Omental fat pad (tissue), 4 donors: ENCODE measurements around the gene SMARCD2. TPM values are rescaled to one million over a fixed set of nuclear protein-coding genes. Genes with fewer than 3 reads are reported as not detected.
A peak's percentile ranks its signal among the peaks of the same experiment; 100 is the strongest.

ENCODE experiments used
- ATAC-seq: fragments of 150-250 bp; one replicate; pipeline ENCODE4 v1.9.1; 2016; ENCODE audit warnings: mild to moderate bottlenecking, moderate library complexity; ENCODE audit not compliant: low FRiP score
- DNase-seq: peaks from one replicate; pipeline ENCODE4 v3.0.0-alpha.2; 2019; ENCODE audit warnings: low spot score
- total RNA-seq, 4 donors: library from RNA; depleted of rRNA; stranded (reverse); fragments of >200 nt; gene quantifications; one replicate each; pipeline ENCODE4 v1.1.0, GENCODE V29; 2016
- TF ChIP-seq, protein P1 (sequence below), 3 donors: fragments of 450-650 bp; IDR thresholded peaks; one replicate each; pipeline ENCODE4 v1.5.1; 2016 to 2017; ENCODE audit warnings: antibody characterized with exemption in 3 of 3, mild to moderate bottlenecking in 3 of 3, moderate library complexity in 2 of 3

The SMARCD2 gene
- total RNA-seq, 4 donors from 2014 or later = 77.5 to 246 (median 109) TPM

DNA sequence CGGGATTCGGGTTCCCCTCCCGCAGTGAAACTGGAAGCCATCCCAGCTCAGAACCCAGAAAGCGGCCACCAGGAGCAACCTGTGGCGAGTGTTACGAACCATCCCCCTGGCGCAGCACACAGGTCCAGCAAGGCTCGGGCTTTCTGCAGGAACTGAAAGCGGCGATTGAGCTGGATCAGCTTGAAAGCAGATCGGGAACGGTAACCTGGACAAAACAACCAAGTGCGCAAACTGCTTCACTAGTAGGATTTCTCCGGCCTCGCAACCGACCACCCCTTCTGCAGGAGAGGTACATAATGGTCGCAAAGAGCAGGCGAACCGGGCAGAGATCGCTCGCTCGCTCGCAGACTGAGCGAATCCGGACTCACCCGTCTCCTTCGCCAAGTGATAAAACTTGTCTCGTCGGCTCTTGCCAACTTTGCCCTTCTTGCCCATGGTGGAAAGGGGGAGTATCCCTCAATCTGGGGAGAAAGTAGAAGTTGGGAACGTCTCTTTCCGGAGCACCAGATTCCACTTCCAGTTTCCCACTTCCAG lies 15.9 kb downstream of the SMARCD2 start:
- TF ChIP-seq, protein P1, sequence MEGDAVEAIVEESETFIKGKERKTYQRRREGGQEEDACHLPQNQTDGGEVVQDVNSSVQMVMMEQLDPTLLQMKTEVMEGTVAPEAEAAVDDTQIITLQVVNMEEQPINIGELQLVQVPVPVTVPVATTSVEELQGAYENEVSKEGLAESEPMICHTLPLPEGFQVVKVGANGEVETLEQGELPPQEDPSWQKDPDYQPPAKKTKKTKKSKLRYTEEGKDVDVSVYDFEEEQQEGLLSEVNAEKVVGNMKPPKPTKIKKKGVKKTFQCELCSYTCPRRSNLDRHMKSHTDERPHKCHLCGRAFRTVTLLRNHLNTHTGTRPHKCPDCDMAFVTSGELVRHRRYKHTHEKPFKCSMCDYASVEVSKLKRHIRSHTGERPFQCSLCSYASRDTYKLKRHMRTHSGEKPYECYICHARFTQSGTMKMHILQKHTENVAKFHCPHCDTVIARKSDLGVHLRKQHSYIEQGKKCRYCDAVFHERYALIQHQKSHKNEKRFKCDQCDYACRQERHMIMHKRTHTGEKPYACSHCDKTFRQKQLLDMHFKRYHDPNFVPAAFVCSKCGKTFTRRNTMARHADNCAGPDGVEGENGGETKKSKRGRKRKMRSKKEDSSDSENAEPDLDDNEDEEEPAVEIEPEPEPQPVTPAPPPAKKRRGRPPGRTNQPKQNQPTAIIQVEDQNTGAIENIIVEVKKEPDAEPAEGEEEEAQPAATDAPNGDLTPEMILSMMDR (IDR thresholded peaks at IDR 0.05) = no peak
- DNase-seq (no peak), ATAC-seq (peak; percentile 1)

DNA sequence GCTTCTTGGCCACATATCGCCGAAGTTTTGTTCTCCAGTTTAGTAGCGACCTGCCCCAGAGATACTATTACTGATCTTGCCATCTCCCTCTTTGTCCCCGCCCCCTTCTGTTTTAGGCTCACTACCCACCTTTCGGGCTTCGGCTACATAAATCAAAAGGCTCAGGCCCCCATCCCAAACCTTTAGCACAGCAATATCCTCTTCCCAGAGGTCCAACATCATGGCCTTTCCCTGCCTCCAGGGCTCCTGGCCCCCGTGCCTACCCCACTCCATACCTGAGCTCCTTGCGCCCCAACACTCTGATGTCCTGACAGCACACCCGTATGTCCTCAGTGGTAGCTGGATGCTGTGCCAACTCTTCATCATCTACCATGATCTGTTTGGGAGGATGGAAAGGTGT lies 18.1 kb downstream of the SMARCD2 start:
- no peak for ATAC-seq
- TF ChIP-seq, protein P1 (IDR thresholded peaks at IDR 0.05) = no peak

DNA sequence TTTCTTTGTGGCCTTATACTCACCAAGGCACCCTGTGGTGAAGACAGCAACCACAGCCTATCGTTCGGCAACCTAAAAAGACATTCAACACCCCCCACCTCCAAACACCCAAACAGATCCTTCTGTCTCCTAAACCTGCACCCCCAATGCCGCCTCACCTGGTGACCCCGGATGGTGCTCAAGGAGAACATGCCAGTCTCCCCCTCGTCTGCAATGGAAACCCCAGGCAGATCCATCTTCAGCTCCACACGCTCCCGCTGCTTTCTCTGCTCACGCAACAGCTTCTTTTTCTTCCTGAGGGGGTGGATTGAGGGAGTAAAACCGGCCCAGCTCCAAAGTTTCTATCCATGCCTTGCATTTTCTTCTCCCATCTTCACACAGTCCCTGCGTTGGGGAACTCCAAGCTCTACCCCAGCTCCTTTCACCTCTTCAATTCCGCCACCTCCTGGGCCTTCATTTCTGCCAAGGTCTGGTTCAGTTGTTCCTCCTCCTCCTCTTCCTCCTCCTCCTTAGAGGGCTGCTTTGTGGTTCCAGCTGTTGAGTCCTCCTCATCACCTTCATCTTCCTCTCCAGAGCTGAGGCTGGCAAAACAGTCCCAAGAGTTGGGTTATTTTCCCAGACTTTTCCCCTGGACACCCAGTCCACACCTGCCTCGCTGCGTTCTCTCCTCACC lies 18.7 kb downstream of the SMARCD2 start:
- TF ChIP-seq, protein P1 (IDR thresholded peaks at IDR 0.05) = no peak
- DNase-seq (no peak), ATAC-seq (no peak)

More for the DNA sequence above, 18.1 kb downstream of the SMARCD2 start:
- DNase-seq = no peak

DNA sequence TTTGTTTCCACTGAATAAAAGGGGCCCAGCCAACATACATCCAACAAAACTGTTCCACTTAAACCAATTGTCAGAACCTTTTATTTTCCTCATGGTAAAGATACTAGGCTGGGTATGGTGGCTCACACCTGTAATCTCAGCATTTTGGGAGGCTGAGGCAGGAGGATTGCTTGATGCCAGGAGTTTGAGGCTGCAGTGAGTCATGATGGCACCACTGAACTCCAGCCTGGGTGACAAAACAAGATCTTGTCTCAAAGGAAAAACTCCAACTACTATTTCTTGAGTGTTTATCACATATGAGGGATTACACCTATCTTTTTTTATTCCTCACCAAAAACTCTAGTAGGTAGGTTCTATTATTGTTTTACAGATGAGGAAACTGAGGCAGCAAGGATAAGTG lies 19.9 kb downstream of the SMARCD2 start:
- TF ChIP-seq, protein P1 (IDR thresholded peaks at IDR 0.05) = no peak

DNA sequence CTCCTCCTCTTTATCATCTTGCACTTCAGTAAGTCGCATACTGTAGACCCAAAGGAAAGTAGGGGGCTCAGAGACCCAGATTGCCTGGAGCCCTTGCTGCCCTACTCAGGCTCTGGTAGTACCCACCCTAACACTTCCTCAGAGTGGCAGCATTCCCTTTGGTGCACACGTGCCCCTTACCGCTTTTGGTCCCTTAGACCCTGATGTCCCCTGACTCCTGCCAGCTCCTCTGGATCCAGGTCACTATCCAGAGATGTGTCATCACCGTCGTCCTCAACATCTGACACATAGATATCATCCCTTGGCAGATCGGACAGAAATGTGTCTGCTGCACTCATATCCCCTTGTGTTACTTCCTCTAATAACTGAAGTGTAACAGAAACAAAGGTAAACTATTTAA lies 20.7 kb downstream of the SMARCD2 start:
- no peak for DNase-seq
- TF ChIP-seq, protein P1 (IDR thresholded peaks at IDR 0.05) = no peak
- ATAC-seq = no peak

More for the DNA sequence above, 19.9 kb downstream of the SMARCD2 start:
- DNase-seq (no peak), ATAC-seq (no peak)

DNA sequence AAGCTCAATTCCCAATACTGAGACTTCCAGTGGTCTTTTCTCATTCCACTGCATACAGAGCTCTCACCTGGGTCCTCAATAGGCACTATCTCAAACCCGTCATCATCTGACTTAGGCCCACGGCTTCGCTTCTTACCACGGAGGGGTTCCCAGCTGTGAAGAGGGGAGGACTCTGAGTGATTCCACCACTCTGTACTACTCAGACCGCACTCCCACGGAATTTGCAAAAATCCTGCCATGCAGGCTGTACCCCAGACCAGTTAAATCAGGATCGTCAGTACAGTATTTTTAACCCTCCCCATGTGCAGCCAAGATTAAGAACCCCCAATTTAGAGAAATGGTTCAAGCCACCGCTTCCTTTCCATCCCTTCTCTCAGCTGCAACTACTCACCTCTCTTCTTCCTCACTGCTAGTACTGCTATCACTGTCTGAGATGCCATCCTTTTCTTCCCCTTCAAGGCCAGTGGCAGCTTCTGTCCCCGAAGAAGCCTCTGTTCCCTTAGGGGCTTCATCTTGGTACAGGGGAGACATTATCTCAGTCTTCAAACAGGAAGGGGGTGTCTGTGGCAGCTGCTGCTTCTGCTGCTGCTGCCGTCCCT lies 21.4 kb downstream of the SMARCD2 start:
- no peak for ATAC-seq
- TF ChIP-seq, protein P1 (IDR thresholded peaks at IDR 0.05) = no peak
- no peak for DNase-seq
